ENCODE data around the gene ADAM12. TPM values are rescaled to one million over a fixed set of nuclear protein-coding genes. Genes with fewer than 3 reads are reported as not detected.
A peak's percentile ranks its signal among the peaks of the same experiment; 100 is the strongest.

ADAM12 gene
- total and polyA plus RNA-seq, 2 donors (not counting 1 experiment from before 2014, with no cell fraction given): 21.0 to 56.9 TPM

- Histone ChIP-seq H3K4me2 (ENCODE audit: extremely low read depth, insufficient read depth, low read length) (no peak overlapping the region), H3K27ac (ENCODE audit: insufficient read depth, low read length) (no peak overlapping the region), H2AFZ (ENCODE audit: low read length) (no peak overlapping the region), H3K9ac (ENCODE audit: insufficient read depth, low read length) (no peak overlapping the region), H3K4me3 (replicated peaks in 1 of 4; ENCODE audit: control extremely low read depth in 1 of 4, insufficient read depth in 1 of 4, low read depth in 3 of 4, low read length in 4 of 4) (no peak overlapping the region), H4K20me1 (ENCODE audit: control insufficient read depth, extremely low read depth, insufficient read depth, low read length) (no peaks in the 10 kb centered on the region), H3K27me3 (ENCODE audit: control insufficient read depth, insufficient read depth, low read length) (no peaks in the 10 kb centered on the region), H3K79me2 (ENCODE audit: control insufficient read depth, insufficient read depth, low read length) (peaks cover 4% of the 10 kb centered on the region), H3K36me3 (ENCODE audit: control insufficient read depth, insufficient read depth, low read length) (no peaks in the 10 kb centered on the region), H3K9me3 (ENCODE audit: control insufficient read depth, insufficient read depth, low read depth, low read length) (no peaks in the 10 kb centered on the region), H3K4me1 (ENCODE audit: control insufficient read depth, extremely low read depth, insufficient read depth, low read length) (peaks cover 4% of the 10 kb centered on the region)
- DNase-seq (ENCODE audit: low read depth in 2 of 2): peak; percentile 25 to 46
- TF ChIP-seq EZH2 (IDR thresholded peaks at IDR 0.05; ENCODE audit: low read length, missing control alignments): no peak
- TF ChIP-seq CTCF (conservative IDR thresholded peaks at IDR 0.05 in 1 of 2, IDR thresholded peaks at IDR 0.05 in 1 of 2; ENCODE audit: low read depth in 1 of 2, low read length in 2 of 2): no peak
Measured at GRCh38 chr10:126375926-126376554, 12.2 kb downstream of the ADAM12 start.

GRCh38 chr10:126375299-126375698, 13.0 kb downstream of the ADAM12 start:
- no peak for DNase-seq (ENCODE audit: low read depth in 2 of 2)
- no peak overlapping the region for H3K4me3 ChIP-seq (replicated peaks in 1 of 4; ENCODE audit: control extremely low read depth in 1 of 4, insufficient read depth in 1 of 4, low read depth in 3 of 4, low read length in 4 of 4)
- TF ChIP-seq EZH2 (IDR thresholded peaks at IDR 0.05; ENCODE audit: low read length, missing control alignments) (no peak), CTCF (conservative IDR thresholded peaks at IDR 0.05 in 1 of 2, IDR thresholded peaks at IDR 0.05 in 1 of 2; ENCODE audit: low read depth in 1 of 2, low read length in 2 of 2) (no peak)
- H3K4me2 ChIP-seq (ENCODE audit: extremely low read depth, insufficient read depth, low read length): no peak overlapping the region
- H3K4me1 ChIP-seq (ENCODE audit: control insufficient read depth, extremely low read depth, insufficient read depth, low read length): peaks cover 2% of the 10 kb centered on the region
- H3K27me3 ChIP-seq (ENCODE audit: control insufficient read depth, insufficient read depth, low read length): no peaks in the 10 kb centered on the region
- peaks cover 4% of the 10 kb centered on the region for H3K79me2 ChIP-seq (ENCODE audit: control insufficient read depth, insufficient read depth, low read length)
- no peak overlapping the region for H3K27ac ChIP-seq (ENCODE audit: insufficient read depth, low read length)
- H3K9ac ChIP-seq (ENCODE audit: insufficient read depth, low read length): no peak overlapping the region
- H3K9me3 ChIP-seq (ENCODE audit: control insufficient read depth, insufficient read depth, low read depth, low read length): no peaks in the 10 kb centered on the region
- no peaks in the 10 kb centered on the region for H4K20me1 ChIP-seq (ENCODE audit: control insufficient read depth, extremely low read depth, insufficient read depth, low read length)
- H2AFZ ChIP-seq (ENCODE audit: low read length): no peak overlapping the region
- H3K36me3 ChIP-seq (ENCODE audit: control insufficient read depth, insufficient read depth, low read length): no peaks in the 10 kb centered on the region

GRCh38 chr10:126374435-126374834, 13.8 kb downstream of the ADAM12 start:
- Histone ChIP-seq H3K36me3 (ENCODE audit: control insufficient read depth, insufficient read depth, low read length) (no peaks in the 10 kb centered on the region), H3K27me3 (ENCODE audit: control insufficient read depth, insufficient read depth, low read length) (no peaks in the 10 kb centered on the region), H3K4me2 (ENCODE audit: extremely low read depth, insufficient read depth, low read length) (no peak overlapping the region), H2AFZ (ENCODE audit: low read length) (no peak overlapping the region), H3K4me1 (ENCODE audit: control insufficient read depth, extremely low read depth, insufficient read depth, low read length) (peaks cover 2% of the 10 kb centered on the region), H3K79me2 (ENCODE audit: control insufficient read depth, insufficient read depth, low read length) (no peaks in the 10 kb centered on the region), H3K4me3 (replicated peaks in 1 of 4; ENCODE audit: control extremely low read depth in 1 of 4, insufficient read depth in 1 of 4, low read depth in 3 of 4, low read length in 4 of 4) (no peak overlapping the region), H3K9ac (ENCODE audit: insufficient read depth, low read length) (no peak overlapping the region), H3K27ac (ENCODE audit: insufficient read depth, low read length) (no peak overlapping the region), H4K20me1 (ENCODE audit: control insufficient read depth, extremely low read depth, insufficient read depth, low read length) (no peaks in the 10 kb centered on the region), H3K9me3 (ENCODE audit: control insufficient read depth, insufficient read depth, low read depth, low read length) (no peaks in the 10 kb centered on the region)
- TF ChIP-seq CTCF (conservative IDR thresholded peaks at IDR 0.05 in 1 of 2, IDR thresholded peaks at IDR 0.05 in 1 of 2; ENCODE audit: low read depth in 1 of 2, low read length in 2 of 2) (no peak), EZH2 (IDR thresholded peaks at IDR 0.05; ENCODE audit: low read length, missing control alignments) (no peak)
- DNase-seq (ENCODE audit: low read depth in 2 of 2): no peak

All from fibroblast of lung (primary cell).